Progenitor cell of endocrine pancreas (in vitro differentiated cells): ENCODE results near the gene CLCA2. TPM values are rescaled to one million over a fixed set of nuclear protein-coding genes. Genes with fewer than 3 reads are reported as not detected.

ENCODE experiments used
- DNase-seq: peaks from one replicate; pipeline ENCODE4 v3.0.0; 2021; ENCODE audit warnings: low spot score; ENCODE audit not compliant: unreplicated experiment
- H3K27ac Mint-ChIP-seq: 2 replicates; pipeline ENCODE4 v1.8.0; 2021; ENCODE audit warnings: mild to moderate bottlenecking, moderate library complexity, mixed read lengths
- H3K27me3 Mint-ChIP-seq: 2 replicates; pipeline ENCODE4 v1.8.0; 2021; ENCODE audit warnings: mixed read lengths
- H3K36me3 Mint-ChIP-seq: 2 replicates; pipeline ENCODE4 v1.8.0; 2022; ENCODE audit warnings: mixed read lengths; ENCODE audit not compliant: insufficient read depth
- H3K4me1 Mint-ChIP-seq: 2 replicates; pipeline ENCODE4 v1.8.0; 2021; ENCODE audit warnings: low read depth, mixed read lengths
- H3K4me3 Mint-ChIP-seq: 2 replicates; pipeline ENCODE4 v1.8.0; 2021; ENCODE audit warnings: low read depth, mild to moderate bottlenecking, moderate library complexity, mixed read lengths
- H3K9me3 Mint-ChIP-seq: 2 replicates; pipeline ENCODE4 v1.8.0; 2021; ENCODE audit warnings: low read depth, mixed read lengths
- total RNA-seq: library from RNA; stranded (reverse); gene quantifications from 2 replicates; pipeline ENCODE4 v1.2.1, GENCODE V29; 2021
- TF ChIP-seq, protein P1 (sequence below): fragments of 200-600 bp; sonication (generic); IDR thresholded peaks from one replicate; pipeline ENCODE4 v1.5.0; 2021; ENCODE audit warnings: antibody characterized with exemption, mild to moderate bottlenecking; ENCODE audit not compliant: unreplicated experiment

Gene CLCA2
- total RNA-seq, 1 donor from 2014 or later: not detected

DNA sequence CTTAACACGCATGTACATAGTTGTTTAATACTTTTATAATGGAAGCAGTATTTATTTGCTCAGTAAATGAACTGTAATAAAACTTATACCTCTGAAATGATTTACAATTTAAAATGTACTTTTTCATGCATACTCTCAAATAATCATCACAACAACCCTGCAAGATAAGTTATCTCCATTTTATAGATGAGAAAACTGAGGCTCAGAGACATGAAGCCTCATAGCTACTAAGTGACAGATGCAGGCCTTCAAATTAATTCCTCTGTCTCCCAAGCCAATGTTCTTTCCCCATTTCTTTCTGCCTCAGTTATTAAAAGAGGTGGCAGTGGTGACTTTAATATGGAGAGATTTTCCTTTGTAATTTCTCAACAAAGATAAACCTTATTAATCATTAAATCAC, 25.1 kb downstream of the CLCA2 start:
- Mint-ChIP-seq H3K36me3 (no peaks in the 10 kb centered on the region), H3K27me3 (no peaks in the 10 kb centered on the region), H3K4me1 (no peaks in the 10 kb centered on the region), H3K9me3 (no peaks in the 10 kb centered on the region), H3K4me3 (no peak overlapping the region), H3K27ac (no peak overlapping the region)
- TF ChIP-seq, protein P1, sequence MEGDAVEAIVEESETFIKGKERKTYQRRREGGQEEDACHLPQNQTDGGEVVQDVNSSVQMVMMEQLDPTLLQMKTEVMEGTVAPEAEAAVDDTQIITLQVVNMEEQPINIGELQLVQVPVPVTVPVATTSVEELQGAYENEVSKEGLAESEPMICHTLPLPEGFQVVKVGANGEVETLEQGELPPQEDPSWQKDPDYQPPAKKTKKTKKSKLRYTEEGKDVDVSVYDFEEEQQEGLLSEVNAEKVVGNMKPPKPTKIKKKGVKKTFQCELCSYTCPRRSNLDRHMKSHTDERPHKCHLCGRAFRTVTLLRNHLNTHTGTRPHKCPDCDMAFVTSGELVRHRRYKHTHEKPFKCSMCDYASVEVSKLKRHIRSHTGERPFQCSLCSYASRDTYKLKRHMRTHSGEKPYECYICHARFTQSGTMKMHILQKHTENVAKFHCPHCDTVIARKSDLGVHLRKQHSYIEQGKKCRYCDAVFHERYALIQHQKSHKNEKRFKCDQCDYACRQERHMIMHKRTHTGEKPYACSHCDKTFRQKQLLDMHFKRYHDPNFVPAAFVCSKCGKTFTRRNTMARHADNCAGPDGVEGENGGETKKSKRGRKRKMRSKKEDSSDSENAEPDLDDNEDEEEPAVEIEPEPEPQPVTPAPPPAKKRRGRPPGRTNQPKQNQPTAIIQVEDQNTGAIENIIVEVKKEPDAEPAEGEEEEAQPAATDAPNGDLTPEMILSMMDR: no peak
- DNase-seq: no peak

DNA sequence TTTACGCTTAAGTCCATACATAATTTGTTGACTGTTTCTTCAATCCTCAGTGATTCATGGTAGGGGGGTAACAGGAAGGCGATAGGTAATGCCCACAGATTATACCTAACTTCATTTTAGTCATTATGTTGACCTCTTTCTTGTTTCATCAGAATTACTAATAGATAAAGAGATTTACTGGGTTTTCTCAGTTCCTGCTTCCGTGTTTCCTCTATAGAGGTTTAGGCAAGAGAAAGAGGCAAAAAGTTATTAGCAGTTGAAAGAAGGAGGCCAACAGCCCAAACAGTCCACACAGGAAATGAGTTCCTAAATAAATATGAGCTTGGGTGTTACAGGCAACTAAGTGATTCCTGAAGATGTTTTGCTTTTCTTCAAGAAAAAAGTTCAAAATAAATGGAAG, 26.9 kb downstream of the CLCA2 start:
- Mint-ChIP-seq H3K4me1 (no peaks in the 10 kb centered on the region), H3K27me3 (no peaks in the 10 kb centered on the region), H3K9me3 (no peaks in the 10 kb centered on the region), H3K4me3 (no peak overlapping the region), H3K36me3 (no peaks in the 10 kb centered on the region), H3K27ac (no peak overlapping the region)
- TF ChIP-seq, protein P1: no peak
- DNase-seq: no peak

DNA sequence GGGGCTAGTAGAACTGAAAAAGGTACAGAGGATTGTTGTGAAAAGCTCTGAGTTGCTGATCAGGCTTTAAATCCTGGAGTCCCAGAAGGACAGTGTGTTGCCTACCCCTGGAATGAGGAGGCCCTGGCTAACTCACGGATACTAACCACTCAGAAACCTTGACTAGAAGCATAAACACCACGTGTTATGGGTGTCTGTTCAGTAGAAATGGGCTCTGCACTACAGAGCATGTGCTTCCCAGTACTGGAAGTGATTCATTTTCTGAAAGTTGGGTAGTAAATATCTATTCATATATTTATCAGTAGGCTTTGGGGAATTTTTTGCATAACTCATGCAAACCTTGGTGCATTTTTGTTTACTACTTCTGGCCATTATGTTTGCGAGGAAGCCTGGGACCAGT, 29.7 kb downstream of the CLCA2 start:
- no peaks in the 10 kb centered on the region for H3K27me3 Mint-ChIP-seq
- no peak overlapping the region for H3K4me3 Mint-ChIP-seq
- no peak overlapping the region for H3K27ac Mint-ChIP-seq
- TF ChIP-seq, protein P1: no peak
- no peaks in the 10 kb centered on the region for H3K4me1 Mint-ChIP-seq
- no peaks in the 10 kb centered on the region for H3K9me3 Mint-ChIP-seq
- DNase-seq: no peak
- no peaks in the 10 kb centered on the region for H3K36me3 Mint-ChIP-seq

DNA sequence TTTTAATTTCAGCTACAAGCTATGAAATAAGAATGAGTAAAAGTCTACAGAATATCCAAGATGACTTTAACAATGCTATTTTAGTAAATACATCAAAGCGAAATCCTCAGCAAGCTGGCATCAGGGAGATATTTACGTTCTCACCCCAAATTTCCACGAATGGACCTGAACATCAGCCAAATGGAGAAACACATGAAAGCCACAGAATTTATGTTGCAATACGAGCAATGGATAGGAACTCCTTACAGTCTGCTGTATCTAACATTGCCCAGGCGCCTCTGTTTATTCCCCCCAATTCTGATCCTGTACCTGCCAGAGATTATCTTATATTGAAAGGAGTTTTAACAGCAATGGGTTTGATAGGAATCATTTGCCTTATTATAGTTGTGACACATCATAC, 31.1 kb downstream of the CLCA2 start:
- Mint-ChIP-seq H3K4me1 (no peaks in the 10 kb centered on the region), H3K27me3 (no peaks in the 10 kb centered on the region), H3K36me3 (no peaks in the 10 kb centered on the region), H3K4me3 (no peak overlapping the region), H3K9me3 (no peaks in the 10 kb centered on the region), H3K27ac (no peak overlapping the region)
- TF ChIP-seq, protein P1: no peak
- no peak for DNase-seq

DNA sequence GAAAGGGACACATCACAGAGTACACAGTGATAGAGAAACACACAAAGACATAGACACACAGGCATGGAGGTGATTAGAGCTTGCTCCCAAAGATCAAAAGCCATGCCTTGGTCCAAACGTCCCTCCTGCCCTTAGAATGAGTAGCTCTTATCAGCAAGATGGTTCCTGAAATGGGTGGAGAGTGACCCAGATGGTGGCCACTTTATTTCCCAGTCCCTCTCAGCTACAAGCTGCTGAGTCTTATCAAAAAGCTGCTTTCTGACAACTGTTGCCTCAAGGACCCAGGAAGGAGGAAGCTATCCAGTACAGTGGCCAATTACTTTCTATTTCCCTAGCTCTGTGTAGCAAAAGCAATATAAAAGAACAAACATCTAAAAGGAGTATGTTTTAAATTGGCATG, 37.0 kb downstream of the CLCA2 start:
- Mint-ChIP-seq H3K36me3 (no peaks in the 10 kb centered on the region), H3K27ac (no peak overlapping the region), H3K9me3 (peaks cover 3% of the 10 kb centered on the region), H3K27me3 (no peaks in the 10 kb centered on the region), H3K4me3 (no peak overlapping the region), H3K4me1 (peaks cover 8% of the 10 kb centered on the region)
- TF ChIP-seq, protein P1: no peak
- no peak for DNase-seq
